Right ventricle myocardium inferior (tissue), 1 donor: Measurements from ENCODE around the gene KCNQ1OT1. TPM values are rescaled to one million over a fixed set of nuclear protein-coding genes. Genes with fewer than 3 reads are reported as not detected.
"Not testable (repeated sequence)": the region's sequence is repeated elsewhere in the genome, so short reads cannot be mapped to it uniquely, and the experiment has no call there.

Experiments
- ATAC-seq: fragments of 200-7000 bp; cut with Tn5 transposase; one replicate; pipeline ENCODE4 v1.9.1; 2020; ENCODE audit warnings: mild to moderate bottlenecking, moderate library complexity
- DNase-seq: peaks from one replicate; pipeline ENCODE4 v3.0.0; 2021; ENCODE audit errors: missing footprints
- intact Hi-C: fragments of 100-400 bp; cut with DNase I; formaldehyde crosslinking; loops from one replicate; pipeline ENCODE4 v1.11.0; 2022
- total RNA-seq: library from RNA; stranded (reverse); fragmentation: NEBNext Ultra II Directional; extraction: Animal tissue kit (Norgen Biotek cat#: 25700); gene quantifications from one replicate; pipeline ENCODE4 v1.2.1, GENCODE V29; 2021
- donor health status: DM: no; HTN: yes; CAD: no; lungs with severe emphysema.

The KCNQ1OT1 gene
- total RNA-seq, 1 donor from 2014 or later: 0.32 TPM

DNA sequence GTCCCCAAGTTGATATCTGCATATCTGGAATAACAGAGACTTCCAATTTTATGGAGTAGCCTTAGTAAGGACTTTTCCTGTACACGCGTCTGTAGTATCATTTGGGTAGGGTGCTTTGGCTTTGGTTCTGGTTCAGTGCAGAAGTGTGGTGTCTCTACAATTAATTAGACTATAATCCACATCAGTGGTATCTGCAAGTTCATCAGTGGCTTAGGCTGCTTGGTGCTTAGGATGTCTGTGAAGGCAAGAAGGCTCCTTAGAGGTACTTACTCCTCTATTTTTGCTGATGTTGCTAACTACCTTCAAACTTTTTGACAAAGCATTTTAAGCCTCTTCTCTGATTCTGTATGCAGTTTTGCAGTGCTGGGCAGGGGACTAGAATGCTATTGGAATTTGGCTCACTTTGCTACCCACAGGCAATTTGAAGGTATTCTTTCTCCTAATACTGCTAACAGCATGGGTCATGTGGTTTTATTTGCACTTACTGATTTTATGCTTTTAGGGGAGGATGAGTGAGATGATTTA lies 49.4 kb downstream of the KCNQ1OT1 start:
- ATAC-seq: no peak

DNA sequence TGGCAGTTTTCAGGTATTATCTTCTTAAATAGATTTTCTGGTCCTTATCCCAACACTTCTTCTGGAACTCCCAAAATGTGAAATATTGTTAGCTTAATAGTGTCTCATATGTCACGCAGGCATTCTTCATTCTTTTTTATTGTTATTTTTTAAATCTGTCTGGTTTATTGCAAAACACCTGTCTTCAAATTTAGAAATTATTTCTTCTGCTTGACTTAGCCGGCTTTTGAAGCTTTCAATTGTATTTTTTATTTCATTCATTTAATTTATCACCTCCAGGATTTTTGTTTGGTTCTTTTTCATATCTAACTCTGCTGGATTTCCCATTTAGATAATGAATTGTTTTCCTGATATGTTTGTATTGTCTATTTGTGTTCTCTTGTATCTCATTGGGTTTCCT lies 49.9 kb downstream of the KCNQ1OT1 start:
- no peak for DNase-seq
- intact Hi-C loops: no loop called here
- ATAC-seq: no peak

More for the DNA sequence above, 49.4 kb downstream of the KCNQ1OT1 start:
- DNase-seq: no peak
- intact Hi-C loops: no loop called here

DNA sequence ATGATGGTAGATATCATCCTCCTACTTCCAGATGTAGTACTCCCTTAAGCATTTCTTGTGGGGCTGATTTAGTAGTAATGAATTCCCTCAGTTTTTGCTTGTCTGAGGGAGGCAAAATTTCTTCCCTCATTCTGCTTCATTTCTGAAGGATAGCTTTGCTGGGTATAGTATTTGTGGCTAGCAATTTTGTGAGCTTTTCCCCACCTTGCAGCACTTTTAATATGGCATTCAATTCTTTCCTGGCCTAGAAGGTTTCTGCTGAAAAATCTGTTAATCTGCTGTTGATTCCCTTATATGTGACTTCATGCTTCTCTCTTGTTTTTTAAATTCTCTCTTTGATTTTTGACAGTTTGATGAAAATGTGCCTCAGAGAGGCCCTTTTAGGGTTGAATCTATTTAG lies 50.4 kb downstream of the KCNQ1OT1 start:
- no peak for DNase-seq
- ATAC-seq: no peak
- intact Hi-C loops: no loop called here

DNA sequence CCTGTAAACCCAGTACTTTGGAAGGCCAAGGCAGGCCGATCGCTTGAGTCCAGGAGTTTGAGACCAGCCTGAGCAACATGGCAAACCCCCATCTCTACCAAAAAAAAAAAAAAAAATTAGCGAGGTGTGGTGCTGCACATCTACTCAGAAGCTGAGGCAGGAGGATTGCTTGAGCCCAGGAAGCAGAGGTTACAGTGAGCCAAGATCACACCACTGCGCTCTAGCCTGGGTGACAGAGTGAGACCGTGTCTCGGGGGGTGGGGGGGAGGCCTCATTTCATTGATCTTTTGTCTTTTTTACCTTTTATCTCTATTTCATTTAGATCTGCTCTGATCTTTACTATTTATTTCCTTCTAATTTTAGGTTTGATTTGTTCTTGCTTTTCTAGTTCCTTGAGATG lies 51.8 kb downstream of the KCNQ1OT1 start:
- ATAC-seq (no peak), DNase-seq (no peak)
- intact Hi-C loops: no loop called here

DNA sequence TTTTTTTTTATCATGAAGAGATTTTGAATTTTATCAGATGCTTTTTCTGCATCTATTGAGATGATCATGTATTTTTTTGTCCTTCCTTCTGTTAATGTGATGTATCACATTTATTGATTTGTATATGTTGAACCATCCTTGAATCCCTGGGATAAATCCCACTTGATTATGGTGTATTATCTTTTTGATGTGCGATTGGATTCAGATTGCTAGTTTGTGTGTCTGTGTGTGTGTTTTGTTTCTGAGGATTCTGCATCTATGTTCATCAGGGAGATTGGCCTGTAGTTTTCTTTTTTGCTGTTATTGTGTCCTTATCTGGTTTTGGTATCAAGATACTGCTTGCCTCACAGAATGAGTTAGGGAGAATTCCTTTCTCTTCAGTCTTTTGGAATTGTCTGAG lies 52.6 kb downstream of the KCNQ1OT1 start:
- no peak for DNase-seq
- intact Hi-C loops: no loop called here
- no peak for ATAC-seq

DNA sequence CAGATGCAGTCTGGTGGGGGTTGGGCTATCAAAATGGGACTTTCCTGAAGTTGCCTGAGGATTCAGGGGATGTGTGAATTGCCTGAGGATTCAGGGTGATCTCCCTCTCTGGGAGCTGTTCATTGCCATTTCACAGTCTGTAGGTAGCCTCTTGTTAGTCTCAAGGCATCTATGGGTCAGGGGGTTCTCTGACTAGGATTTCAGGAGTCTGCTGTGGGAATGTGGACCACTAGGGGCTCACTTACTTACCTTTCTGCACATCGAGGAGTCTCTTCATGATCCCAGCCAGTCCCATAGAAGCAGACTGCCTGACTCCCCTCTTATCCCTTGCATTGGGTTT lies 54.0 kb downstream of the KCNQ1OT1 start:
- no peak for ATAC-seq
- no peak for DNase-seq

DNA sequence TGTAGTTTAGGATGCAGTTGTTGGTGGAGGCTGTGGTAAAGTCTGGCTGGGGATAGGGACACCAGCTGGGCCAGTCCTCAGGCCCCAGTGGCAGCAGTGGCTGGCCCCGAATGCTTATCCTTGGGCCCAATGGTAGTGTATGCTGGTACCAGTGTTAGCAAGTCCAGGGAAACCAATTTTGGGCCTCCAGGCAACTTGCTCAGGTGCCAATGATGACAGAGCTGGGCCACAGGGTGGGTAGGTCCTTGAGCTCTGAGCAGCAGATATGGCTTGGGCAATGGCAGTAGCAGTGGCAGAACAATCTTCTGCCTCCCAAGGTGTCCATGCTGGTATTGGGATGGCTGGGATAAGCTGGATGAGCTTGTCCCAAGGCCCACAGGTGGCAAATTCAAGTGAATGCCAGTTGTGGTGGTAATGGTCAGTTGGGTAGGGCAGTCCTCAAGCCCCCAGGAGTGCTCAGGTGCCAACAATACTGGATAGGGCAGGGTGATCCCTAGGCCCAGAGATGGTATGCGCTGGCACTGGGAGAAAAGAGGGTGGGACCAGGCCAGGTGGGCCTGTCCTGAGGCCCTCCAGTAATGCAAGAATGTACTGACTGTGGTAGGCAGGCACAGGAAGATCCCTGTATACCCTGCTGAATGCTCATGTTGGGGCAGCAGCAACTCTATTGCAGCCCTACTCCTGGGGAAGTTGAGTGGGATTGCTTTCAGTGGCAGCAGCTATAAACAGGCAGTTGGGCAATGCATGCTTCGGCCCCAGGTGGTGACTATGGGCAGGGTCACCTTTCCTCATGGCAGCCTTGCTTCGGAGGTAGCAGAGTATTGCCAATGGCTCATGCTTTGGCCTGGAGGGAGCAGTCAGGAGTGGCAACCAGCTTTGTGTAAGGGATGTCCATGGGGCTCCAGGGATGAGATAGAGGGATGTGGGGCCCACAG lies 54.7 kb downstream of the KCNQ1OT1 start:
- DNase-seq: no peak
- intact Hi-C loops: no loop called here
- ATAC-seq: no peak

More for the DNA sequence above, 54.0 kb downstream of the KCNQ1OT1 start:
- intact Hi-C loops: no loop called here

DNA sequence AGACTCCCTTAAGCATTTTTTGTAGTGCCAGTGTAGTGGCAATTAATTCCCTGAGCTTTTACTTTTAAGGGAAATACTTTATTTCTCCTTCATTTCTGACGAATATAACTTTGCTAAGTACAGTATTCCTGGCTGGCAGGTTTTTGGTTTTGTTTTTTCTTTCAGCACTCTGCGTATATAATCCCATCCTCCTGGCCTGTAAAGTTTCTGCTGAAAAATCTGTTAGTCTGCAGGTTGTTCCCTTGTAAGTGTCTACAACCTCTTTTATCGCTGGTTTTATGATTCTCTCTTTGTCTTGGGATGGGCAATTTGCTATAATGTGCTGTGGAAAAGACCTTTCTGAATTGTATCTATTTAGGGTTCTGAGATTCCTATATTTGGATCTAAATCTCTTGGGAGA lies 56.0 kb downstream of the KCNQ1OT1 start:
- intact Hi-C loops: no loop called here
- no peak for DNase-seq
- no peak for ATAC-seq

DNA sequence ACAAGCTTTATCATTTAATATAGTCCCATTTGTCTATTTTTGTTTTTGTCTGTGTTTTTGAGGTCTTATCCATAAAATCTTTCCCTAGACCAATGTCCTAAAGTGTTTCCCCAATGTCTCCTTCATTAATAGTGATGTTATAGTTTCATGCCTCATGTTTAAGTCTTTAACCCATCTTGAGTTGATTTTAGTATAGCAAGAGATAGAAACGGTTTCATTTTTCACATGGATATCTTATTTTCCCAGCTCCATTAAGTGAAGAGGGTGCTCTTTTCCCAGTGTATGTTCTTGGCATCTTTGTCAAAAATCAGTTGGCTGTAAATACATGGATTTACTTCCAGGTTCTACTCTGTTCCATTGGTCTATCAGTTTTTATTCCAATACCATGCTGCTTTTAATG lies 58.2 kb downstream of the KCNQ1OT1 start:
- no peak for DNase-seq
- no peak for ATAC-seq
- intact Hi-C loops: no loop called here

DNA sequence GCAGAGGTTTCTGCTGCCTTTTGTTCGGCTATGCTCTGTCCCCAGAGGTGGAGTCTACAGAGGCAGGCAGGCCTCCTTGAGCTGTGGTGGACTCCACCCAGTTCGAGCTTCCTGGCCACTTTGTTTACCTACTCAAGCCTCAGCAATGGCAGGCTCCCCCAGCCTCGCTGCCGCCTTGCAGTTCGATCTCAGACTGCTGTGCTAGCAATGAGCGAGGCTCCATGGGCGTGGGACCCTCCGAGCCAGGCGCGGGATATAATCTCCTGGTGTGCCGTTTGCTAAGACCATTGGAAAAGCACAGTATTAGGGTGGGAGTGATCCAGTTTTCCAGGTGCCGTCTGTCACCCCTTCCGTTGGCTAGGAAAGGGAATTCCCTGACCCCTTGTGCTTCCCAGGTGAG lies 60.0 kb downstream of the KCNQ1OT1 start:
- DNase-seq, ATAC-seq, intact Hi-C loops: not testable (repeated sequence)

DNA sequence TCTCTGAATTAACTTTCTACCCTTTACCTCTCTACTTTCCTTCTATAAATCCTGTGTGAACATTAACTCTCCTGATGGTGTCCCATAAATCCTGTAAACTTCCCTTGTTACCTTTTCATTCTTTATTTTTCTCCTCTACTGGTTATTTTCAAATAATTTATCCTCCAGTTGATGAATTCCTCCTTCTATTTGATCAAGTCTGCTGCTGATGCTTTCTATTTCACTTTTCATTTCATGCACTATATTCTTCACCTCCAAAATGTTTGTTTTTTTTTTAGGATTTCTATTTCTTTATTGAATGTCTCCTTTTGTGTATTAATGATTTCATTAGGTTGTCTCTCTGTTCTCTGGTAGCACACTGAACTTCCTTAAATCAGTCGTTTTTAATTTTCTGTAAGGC lies 68.6 kb downstream of the KCNQ1OT1 start:
- no peak for ATAC-seq
- intact Hi-C loops: no loop called here
- DNase-seq: no peak

DNA sequence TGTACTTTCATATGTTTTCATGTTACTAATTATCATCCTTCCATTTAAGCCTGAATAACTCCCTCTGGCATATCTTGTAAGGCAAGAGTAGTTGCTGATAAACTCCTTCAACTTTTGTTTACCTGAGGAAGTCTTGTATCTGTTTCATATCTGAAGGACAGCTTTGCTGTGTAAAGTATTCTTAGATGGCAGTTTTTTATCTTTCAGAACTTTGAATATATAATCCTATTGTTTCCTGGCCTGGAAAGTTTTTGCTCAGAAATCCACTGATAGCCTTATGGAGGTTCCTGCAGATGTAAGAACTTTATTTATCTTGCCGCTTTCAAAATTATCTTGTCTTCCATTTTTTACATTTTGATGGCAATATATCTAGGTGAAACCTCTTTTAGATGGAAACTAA lies 69.1 kb downstream of the KCNQ1OT1 start:
- intact Hi-C loops: no loop called here
- DNase-seq (no peak), ATAC-seq (no peak)

DNA sequence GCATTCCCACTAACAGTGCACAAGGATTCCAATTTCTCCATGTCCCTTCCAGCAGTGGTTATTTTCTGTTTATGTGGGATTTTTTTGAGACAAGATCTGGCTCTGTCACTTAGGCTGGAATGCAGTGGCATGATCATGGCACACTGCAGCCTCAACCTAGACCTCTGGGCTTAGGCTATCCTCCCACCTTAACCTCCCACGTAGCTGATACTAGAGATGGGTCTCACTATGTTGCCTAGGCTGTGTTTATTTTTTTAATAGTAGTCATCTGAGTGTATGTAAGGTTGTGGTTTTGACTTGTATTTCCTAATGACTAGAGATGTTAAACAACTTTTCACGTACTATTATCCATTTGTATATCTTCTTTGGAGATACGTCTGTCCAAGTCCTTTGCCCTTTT lies 74.6 kb downstream of the KCNQ1OT1 start:
- ATAC-seq: no peak
- no peak for DNase-seq
- intact Hi-C loops: no loop called here

DNA sequence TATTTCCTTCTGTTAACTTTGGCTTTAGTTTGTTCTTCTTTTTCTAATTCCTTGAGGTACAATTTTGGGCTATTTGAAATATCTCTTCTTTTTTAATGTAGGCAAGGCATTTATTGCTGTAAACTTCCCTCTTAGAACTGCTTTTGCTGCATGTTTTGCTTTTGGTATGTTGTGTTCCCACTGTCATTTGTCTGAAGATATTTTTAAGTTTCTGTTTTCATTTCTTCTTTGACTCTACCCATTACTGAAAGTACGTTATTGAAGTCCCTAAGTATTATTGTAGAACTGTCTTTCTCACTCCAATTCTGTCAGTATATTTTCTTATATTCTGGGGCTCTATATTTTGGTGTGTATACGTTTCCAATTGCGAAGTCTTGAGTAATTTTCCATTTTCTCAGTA lies 77.9 kb downstream of the KCNQ1OT1 start:
- intact Hi-C loops: no loop called here
- no peak for ATAC-seq
- no peak for DNase-seq

DNA sequence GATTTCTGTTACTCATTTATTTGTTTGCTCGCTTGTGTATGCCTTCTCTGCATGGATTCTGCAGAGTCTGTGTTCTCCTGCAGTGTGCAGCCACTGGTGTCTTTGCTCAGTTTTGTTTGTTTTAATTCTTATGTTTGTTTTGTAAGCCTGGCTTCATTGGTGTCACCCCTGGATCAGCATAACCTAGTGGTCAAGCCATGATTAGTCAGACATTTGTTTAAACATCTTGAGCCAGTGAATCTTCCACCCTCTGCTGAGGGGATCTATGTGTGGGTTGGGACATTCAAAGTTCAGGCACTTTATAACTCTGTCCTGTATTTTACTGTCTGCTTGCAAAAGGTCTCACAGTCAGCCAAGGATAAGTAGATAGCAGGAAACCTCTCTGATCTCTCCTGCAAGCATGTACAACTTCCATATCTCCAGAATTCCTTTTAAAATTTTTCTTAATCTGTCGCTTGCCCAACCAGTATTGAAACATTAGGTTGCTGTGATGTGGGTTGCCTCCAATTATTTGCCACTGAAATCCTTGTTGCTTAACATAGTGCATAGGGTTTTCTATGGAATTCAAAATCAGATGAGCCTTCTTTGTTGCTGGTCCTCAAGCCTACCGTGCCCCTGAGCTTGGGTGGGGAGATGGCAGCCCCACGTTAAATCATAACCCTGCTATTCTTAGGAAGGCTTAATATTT lies 86.8 kb downstream of the KCNQ1OT1 start:
- intact Hi-C loops: no loop called here
- ATAC-seq (no peak), DNase-seq (no peak)

DNA sequence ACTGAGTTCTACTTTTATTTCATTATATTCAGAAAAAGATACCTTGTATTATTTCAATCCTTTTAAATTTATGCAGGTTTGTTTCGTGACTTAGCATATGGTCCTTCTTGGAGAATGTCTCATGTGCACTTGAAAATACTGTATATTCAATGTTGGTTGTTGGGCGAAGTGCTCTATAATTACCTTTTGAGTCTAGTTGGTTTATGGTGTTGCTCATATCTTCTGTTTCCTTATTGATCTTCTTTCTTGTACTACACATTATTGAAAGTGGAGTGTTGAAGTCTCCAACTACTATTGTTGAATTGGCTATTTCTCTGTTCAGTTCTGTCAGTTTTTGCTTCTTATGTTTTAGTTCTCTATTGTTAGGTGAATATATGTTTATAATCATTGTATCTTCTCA lies 90.4 kb downstream of the KCNQ1OT1 start:
- intact Hi-C loops: no loop called here
- no peak for ATAC-seq
- DNase-seq: no peak

DNA sequence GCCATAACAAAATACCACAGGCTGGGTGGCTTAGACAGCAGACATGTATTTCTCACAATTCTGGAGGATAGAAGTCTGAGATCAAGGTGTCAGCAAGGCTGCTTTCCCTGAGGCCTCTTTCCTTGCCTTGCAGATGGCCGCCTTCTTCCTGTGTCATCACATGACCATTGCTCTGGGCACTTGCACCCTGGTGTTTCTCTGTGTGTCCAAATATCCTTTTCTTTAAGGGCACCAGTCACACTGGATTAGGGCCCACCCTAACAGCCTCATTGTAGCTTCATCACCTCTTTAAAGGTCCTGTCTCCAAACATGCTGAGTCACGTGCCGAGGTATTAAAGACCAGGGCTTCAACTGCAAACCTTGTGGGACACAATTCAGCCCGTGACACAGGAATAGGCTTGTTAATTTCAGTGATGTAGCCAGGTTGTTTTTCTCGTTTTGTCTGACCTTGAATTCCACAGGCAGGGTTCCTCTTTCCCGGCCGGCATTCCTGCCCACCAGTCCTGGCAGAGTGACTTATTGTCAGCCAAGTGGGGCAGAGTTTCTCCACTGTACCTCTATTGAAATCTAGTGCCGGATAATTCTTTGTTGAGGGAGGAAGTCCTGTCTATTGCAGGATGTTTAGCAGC lies 100.1 kb downstream of the KCNQ1OT1 start:
- ATAC-seq: no peak
- peak; percentile 35 for DNase-seq
- intact Hi-C loops: no loop called here

DNA sequence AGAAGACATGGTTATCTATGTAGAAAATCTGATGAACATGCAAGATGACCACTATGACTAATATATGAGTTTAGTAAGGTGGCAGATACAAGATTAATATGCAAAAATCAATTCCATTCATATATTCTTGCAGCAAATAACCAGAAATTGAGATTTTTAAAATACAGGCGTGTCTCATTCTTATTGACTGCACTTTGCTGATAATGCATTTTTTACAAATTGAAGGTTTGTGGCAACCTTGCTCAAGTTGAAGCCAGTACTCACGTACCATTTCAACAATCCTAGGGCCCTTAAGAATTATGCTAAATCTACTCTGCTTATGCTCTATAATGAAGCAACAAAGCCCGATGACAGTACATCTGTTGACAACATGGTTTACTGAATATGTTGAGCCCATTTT lies 104.6 kb downstream of the KCNQ1OT1 start:
- DNase-seq (no peak), ATAC-seq (no peak)
- intact Hi-C loops: no loop called here

DNA sequence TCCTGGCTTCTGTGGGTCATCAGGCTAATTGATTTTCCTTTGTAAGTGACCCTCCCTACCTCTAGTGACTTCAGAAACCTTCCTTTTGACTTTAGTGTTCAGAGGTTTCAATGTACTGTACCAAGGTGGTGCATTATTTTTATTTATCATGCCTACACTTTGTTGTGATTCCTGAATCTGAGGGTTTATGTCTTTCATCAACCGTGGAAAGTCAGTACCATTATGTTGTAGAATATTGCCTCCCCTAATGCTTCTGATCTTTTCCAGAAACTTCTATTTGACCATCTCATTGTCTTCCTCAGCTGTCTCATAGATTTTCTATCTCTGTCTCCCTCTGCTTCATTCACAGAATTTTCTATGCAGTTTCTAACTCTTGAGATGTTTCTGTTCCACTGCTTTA lies 105.5 kb downstream of the KCNQ1OT1 start:
- ATAC-seq (no peak), DNase-seq (no peak)
- intact Hi-C loops: no loop called here
